RPMI8226 (cell line): ENCODE data around the gene PUDP.
"Not testable (repeated sequence)": the region's sequence is repeated elsewhere in the genome, so short reads cannot be mapped to it uniquely, and the experiment has no call there.

Source experiments
- DNase-seq: peaks from one replicate; pipeline ENCODE4 v3.0.0-alpha.2; 2015

Gene PUDP

DNA sequence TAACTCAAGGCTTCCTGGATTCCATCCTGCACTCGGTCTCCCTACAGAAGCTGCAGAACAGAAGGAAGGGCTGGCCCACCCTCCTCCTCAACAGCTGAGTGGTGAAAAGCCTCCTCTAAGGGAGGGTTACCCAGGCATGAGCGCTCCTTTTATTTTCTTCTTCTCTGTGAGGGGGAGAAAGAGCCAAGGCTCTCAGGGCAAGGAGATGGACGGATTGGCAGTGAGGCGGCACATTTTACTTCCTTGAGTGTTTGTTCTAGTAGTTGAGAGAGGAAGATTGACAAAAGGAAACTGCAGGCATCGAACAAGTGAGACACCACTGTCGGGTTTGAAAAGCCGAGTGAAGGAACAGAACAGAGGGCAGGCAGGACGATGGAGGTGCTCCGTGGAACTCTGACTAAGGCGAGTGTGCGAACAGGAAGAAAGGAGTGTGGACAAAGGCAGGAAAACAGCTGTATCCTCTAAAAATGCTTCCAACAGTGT is 38.9 kb downstream of the PUDP start:
- DNase-seq: no peak

DNA sequence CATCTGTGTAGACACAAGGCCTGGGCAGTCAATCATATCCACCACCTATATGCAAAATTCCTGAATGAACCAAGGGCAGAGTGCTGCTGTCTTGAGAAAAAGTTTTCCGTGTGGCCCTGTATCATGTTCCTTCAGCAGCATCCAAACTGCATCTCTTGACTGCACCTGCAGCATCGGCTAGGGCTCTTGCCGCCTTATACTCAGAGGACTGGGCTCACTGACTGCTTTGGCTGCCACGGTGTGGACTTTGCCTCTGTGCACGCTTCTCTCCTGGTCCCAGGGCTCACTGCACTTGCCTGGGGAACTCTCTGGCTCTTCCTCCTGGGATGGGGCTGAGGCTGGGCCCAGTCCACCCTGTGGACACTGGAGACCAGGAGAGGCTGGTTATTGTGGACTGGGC is 39.9 kb downstream of the PUDP start:
- DNase-seq: no peak

DNA sequence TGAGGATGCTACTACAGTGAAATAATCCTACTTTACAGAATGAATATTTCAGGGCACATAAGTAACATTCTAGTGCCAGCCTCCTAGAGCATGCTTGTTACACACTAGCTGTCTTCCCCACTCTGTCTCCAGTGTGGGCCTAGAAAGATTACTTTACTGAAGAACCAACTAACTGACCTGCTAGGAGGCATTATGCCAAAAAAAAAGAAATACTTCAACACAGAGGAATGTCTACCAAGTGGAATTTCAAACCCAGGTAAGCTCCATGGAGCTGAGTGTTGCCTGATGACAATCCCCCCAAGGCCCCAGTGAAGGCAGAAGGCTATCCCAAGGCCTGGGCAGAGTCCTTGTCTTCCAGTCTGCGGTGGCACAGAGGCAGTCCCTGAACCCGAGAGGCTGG is 41.3 kb downstream of the PUDP start:
- DNase-seq: no peak

DNA sequence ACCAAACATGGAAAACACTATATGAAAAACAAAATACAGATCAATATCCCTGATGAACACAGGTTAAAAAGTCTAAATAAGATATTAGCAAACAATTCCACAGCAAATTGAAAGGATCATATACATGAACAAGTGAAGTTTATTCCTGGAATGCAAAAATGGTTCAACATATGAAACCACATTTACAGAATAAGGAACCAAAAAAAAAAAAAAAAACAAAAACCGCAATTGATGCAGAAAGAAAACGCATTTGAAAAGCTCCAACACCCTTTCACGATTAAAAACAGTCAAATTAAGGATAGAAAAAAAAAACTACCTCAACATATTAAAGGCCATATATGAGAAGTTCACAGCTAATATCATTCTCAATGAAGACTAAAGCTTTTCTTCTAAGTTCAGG is 45.8 kb downstream of the PUDP start:
- DNase-seq: no peak

DNA sequence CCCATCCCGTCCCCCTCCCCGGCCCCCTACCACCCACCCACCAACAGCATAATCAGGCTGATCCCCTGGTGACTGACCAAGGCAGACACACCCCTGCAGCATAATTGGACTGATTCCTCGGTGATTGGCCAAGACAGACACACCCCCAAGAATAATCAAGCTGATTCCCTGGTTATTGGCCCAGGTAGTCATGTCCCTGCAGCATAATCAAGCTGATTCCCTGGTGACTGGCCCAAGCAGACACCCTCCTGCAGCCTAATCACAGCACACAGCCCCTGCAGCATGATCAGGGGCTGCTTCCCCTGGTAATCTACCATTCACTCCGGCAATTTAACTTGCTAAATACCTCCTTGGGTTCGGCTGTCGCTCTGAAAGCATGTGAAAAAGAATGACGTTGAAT is 47.9 kb downstream of the PUDP start:
- DNase-seq: no peak

DNA sequence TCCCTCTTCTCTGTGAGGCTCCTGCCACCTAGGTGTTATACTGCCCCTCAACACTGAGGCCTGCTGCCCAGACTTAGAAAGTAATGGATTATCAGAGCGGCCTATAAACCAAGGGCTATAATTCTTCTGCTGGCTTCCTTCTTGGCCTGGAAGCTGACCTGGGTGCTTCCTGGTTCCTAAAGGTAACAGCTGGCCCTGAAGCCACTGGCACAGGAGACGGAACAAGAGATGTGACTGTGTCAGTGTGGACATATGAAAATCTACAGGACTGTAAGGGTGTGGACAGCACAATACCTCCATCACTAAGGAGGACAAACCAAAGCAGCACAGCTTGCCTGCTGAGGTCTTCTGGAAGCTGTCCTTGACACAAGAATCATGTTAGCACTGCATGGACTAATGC is 52.3 kb downstream of the PUDP start:
- DNase-seq: not testable (repeated sequence)

DNA sequence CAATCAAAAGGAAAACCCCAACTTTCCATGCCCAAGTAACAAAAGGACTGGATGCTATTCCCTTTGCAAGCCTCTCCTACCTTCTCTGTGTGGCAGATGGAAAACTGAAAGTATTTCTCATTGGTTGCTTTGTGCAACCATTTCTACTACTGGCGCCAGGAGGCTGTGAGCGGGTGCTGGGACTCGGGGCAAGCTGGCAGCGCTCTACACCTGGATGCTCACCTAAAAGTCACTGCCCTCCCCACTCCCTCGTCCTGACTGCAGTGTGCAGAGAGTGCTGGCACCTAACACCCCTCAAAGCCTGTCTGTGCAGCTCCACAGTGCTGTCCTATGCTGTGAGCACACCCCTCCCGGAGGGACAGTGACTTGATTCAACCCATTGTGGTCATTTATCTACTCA is 54.6 kb downstream of the PUDP start:
- DNase-seq: no peak

DNA sequence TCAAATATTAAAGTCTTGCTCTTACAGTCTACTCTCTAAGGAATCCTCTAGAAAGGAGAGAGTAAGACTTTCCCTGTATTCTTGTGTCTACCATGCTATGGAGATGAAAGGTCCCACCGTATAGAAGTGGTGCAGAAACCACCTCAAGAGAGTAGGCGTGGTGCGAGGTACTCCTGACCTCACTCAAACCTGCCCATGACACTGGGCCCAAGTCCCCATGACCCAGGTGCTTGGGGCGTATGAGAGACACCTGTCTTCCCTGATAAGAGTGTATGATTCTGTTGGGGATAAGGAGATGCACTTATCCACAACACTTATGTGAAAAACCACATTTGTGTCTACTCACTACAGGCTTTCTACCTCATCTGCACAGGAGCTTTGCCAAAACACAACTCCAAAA is 55.4 kb downstream of the PUDP start:
- DNase-seq: no peak

DNA sequence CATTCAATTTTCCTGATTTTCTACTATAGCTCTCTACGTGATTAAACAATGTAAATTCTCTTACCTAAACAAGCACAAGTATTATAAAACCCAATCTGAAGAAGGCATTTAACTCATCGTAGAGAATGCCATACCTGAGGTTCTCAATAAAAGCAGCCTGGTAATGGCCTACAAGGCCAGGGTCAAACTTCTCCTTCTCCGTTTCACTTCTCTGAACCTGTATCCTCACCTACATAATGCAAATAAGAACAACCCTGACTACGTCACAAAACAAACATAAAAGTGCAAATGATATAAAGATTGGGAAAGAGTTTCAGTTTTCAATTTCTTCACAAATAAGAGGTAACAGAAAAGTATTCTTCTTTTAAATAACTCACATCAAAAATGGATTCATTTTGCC is 56.0 kb downstream of the PUDP start:
- DNase-seq: no peak

DNA sequence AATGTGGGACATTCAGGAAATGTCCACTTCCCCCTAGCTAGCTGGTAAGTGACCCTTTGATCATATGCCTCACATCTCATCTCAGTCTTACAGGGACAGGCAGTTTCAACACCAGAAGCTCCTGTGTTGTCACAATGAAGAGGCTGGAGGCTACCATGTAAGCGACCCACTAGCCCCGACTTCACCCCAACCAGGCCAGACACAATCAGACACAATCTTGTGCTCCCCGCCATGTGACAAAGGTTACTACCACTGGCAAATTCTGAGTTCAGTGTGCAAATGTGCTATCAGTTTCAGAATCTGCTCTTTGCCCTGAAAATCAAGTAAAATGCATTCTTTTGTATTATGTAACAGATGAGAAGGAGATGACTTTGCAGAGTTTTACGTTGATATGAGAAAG is 57.3 kb downstream of the PUDP start:
- no peak for DNase-seq

DNA sequence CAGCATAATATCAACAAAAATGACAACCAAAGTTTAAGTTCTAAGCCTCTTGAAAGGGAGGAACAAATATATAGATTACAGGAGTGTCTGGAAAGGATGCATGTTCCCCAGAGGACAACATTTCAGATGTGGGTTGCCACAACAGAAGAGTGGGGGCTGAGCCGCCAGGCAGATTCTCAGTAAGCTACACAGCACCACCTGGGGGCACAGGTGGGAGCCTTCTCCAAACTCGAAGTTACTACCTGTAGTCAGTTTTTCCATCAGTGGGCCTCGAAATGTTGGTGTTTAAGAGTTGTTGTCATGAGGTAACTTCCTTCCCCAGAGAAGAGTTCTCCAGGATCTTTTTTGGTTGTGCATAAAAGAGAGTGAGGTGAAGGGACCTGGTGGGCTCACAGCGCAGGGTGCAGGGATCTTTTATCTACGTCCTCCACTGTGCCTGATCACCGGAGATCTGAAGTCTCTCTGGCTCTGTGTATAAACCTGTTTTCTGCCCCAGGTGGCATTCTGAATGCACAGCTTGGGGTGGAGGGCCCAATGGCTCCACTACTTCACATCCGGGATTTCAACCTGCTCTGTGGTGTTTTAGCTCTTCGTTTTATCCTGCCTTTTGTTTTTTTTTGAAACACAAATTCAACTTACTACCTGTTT is 58.9 kb downstream of the PUDP start:
- peak; percentile 45 for DNase-seq

DNA sequence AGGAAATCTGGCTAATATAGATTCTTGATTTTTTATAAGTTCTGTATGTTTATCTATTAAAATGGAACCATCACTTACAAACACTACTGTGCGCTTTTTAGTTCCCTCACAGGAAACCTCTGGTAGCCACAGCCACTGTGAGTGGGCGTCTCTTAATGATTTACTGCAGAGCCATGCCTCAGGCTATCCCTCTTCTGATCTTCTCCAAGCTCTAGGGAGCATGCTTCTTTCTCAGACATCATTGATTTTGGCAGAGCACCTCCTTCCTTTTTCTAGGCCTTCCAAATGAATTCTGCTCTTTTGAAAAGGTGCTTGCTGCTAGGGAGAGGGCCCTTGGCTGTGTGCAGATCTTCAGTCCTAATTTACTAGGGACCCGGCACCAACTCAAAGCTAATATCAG is 61.6 kb downstream of the PUDP start:
- no peak for DNase-seq

DNA sequence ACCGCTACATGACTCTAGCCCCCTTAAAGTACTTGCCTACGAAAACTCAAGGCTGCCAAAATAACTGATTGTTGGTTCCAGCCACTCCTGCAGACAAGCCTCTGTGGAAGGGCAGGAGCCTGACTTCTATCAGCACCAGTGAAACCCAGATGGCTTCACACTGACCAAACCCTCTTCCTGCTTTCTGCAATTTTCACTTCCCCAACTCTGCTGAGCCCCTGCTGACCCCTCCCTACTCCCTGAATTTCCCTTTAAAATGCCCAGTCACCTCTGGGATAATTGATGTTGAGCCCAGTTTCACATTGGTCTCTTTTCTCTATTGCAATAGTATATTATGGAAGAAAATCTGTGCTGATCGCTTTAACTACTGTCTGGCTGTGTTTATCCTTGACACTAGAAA is 62.1 kb downstream of the PUDP start:
- no peak for DNase-seq

DNA sequence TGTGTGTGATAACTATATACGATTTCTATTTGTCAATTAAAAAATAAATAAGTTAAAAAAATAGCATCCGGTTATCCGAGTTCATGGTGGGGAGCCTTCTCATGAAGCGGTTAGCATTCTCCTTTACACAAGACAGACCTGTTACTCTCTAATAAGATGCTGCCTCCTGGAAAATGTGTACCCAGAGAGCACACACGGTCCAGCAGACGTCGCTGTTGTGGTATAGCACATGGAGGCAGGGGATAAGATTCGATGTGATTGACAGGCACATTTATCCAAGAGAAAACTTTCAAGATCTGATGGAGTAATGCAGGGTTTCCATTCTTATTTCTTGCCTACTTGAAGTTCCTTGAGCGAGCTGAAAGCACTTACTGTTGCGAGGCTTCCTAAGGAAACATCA is 63.1 kb downstream of the PUDP start:
- DNase-seq: no peak

DNA sequence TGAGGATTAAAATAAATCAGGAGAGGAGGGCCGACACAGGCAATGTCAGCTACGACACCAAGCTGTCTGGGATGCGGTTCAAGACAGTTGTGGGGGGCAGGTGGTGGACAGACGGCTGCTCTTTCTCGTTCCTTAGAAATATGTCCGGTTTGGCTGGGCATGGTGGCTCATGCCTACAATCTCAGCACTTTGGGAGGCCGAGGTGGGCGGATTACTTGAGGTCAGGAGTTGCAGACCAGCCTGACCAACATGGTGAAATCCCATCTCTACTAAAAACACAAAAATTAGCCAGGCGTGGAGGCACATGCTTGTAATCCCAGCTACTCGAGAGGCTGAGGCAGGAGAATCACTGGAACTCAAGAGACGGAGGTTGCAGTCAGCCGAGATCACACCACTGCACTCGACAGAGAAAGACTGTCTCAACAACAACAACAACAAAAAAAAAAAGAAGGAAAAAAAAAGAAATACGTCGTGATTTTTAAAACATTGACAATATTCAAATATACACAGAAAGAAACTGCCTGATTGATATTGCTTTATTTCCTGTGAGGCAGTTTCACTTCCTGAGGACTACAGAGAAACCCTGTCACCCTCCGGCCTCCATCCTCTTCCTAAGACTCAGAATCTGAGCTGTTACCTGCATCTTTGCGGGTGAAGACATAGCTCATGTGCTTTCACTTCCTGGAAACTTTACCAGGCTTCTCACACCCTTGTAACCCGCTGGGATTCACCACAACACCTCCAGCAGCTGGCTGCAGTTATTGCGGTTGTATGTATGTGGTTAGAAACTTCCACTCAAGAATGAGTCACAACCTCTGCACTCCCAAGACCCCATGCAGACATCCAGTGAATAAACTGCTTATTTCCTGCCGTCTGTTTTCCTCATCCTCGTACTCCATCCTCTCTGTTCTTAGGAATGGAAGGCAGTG is 64.2 kb downstream of the PUDP start:
- peak; percentile 87 for DNase-seq

DNA sequence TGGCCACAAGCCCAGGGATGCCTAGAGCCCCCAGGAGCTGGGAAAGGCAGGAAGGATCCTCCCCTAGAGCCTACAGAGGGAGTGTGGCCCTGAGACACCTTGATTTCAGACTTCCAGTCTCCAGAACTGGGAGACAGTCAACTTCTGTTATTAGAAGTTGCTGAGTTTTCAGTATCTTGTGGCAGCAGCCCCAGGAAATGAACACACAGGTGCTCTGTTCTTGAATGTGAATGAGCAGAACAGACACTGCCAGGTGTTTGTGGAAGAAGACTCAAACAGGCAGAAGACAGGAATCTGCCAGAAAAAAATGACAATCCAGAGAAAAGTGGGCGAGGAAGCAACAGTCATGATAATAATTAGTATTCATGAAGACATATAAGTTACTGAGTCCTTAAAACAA is 64.9 kb downstream of the PUDP start:
- peak; percentile 81 for DNase-seq

DNA sequence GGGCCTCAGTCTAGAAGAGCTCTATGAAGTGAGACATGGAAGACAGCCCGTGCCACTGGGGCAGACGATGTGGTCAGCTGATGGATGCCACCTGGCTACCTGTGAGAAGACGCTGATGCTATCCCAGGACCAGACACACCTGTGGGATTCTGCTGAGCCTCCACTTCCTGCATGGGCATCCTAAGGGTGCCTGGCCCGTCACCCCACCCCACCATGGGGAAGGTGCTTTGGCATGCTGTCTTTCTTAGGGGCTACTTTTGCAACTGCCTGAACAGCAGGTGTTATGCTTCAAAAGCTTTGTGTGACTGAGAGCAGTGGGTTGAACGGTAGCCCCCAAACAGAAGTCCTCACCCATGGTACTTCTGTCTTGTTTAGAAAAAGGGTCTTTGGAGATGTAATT is 65.4 kb downstream of the PUDP start:
- DNase-seq: peak; percentile 15

DNA sequence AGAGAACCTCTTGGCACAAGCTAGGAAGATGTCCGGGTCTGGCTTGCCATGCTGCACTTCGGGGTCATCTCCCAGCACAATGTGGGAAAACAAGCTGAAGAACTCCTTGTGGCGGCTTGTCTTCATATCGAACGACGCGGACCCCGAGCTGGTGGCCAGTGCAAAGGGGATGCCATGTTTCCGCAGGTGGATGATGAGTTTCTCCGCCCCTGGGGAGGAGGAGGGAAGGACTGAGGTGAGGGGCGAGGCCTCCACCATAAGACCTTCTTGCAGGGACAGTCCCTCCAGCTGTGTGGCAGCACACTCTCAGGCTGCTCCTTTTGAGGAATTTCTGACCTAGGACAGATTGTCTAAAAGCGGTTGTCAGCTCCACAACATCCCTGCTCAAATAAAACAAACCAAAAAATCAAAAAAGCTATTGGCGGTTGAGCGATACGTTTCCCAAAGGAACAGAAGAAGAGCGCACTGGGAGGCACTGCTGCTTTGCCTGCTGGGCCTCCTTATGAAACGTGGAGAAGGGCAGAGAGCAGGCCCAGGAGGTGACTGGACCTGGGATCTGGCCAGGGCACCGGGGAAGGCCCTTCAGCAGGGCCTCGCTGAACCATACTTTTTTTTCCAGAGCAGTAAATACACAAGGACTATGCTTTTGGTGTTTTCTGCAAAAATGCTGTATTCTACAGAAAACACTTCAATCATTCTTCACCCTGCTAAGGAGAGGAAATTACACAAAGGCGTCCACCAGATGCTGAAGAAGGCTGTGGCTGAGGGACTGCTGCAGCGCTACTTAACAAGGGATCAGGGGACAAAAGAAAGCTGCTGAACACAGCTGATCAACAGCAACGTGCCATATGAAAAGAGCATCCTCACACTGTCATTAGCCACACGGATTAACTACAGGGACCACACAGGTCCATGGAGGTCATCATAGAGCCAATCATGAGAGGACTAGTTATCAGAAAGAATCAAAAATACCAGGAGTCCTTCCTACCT is 70.4 kb downstream of the PUDP start:
- DNase-seq: no peak

DNA sequence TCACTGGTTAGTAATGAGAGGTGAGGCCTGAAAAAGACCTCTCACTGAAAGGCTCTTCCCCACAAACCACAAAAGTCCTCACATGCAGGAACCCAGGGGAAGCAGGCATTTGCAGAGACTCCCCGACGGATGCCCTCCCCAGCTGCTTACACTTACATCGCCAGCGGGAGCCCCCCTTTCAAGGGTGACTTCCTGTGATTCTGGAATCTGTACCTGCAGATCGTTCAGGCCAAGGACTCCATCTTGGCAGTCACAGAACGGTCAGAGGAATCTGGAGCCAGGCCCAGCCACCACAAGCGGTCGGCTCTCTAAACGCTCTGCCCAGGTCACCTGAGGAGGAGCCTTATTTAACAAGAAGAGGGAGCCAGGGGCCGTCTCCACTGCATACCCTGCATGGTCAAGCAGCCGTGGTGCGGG is 71.7 kb downstream of the PUDP start:
- DNase-seq: no peak

DNA sequence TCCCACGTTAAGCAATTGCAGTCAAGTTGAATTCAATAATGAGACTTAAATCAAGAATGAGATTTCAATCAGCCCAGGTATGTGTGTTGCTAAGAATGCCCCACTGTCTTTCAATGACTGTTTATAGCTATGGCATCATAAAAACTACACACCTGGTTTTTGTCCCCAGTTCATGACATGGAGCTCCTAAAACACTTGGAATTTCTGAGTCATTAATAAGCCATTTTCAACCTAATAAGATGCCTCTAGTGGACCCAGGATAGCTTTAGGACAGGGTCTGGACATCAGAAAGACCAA is 73.1 kb downstream of the PUDP start:
- DNase-seq: no peak

DNA sequence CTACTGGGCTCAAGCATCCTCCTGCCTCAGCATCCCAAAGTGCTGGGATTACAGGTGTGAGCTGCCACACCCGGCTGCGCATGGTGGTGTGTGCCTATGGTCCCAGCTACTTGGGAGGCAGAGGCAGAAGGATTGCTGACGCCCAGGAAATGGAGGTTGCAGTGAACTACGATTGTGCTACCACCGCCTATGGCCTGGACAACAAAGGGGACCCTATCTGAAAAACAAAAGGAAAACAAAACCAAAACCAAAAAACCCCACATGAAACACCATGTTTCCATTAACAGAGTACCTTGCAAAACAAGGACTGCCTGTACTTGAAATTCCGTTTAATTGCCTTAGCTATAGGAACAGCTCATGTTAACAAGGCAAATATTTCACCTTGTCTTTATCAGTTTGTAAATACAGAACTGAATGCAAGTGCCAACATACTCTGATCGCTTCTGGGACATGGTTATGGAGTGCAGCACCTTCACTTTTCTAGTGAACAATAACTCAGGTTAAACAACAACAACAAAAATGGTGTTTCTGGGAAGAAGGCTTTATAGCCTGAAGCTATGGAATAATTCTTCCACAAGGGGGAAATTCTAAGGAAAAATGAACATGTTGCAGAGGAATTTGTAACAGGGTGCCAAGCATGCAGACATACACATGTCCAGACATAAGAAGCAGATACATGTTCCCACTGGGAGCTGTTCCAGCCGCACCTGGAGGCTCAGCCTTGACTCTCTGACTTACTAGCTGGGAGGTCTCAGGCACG is 73.6 kb downstream of the PUDP start:
- DNase-seq: no peak

DNA sequence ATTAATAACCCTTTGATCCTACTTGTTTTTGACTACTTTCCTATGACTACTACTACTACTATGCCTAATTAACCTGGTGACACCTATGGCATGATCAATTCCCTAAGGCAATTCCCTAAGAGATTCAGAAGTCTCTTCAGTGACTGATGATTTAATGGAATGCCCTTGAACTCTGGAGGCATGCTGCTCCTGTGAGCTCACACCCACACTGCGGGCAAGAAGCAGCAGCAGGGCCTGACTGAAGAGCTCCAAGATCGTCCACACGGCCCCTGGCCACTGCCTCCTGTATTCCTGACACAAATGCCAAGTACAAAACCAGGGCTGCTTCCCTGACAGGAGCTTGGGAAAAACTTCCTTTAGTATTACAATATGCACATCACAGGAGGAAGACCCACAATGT is 74.6 kb downstream of the PUDP start:
- no peak for DNase-seq

DNA sequence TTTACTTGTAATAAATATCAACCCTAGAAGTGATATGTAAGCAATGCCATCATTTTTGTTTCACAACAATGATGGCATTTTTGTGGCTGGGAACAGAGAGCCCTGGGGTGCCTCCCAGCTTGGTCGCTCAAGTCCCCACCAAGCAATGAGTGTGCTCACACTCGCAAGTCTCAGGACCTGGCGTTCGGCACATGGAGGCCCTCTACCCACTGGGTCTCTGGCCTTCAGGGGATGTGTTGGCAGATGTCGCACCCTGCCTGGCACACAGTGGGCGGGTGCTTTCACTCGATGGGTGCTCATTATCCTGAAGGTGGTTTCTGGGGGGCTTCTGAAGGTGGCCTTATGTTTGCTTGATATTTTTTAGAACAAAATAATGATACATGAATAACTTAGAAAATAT is 75.1 kb downstream of the PUDP start:
- no peak for DNase-seq
